Breast epithelium (tissue), 3 donors: ENCODE data around the gene TMEM231.
"Not testable (repeated sequence)": the region's sequence is repeated elsewhere in the genome, so short reads cannot be mapped to it uniquely, and the experiment has no call there.

ENCODE experiments used
- POLR2A ChIP-seq: fragments of 450-650 bp; IDR thresholded peaks from one replicate; pipeline ENCODE4 v1.6.1; 2016; ENCODE audit warnings: antibody characterized with exemption, mild to moderate bottlenecking, moderate library complexity
- TF ChIP-seq, protein P1 (sequence below), 3 donors: fragments of 450-650 bp; IDR thresholded peaks; one replicate each; pipeline ENCODE4 v1.5.1; 2016 to 2017; ENCODE audit warnings: antibody characterized with exemption in 3 of 3, mild to moderate bottlenecking in 3 of 3, moderate library complexity in 3 of 3

DNA sequence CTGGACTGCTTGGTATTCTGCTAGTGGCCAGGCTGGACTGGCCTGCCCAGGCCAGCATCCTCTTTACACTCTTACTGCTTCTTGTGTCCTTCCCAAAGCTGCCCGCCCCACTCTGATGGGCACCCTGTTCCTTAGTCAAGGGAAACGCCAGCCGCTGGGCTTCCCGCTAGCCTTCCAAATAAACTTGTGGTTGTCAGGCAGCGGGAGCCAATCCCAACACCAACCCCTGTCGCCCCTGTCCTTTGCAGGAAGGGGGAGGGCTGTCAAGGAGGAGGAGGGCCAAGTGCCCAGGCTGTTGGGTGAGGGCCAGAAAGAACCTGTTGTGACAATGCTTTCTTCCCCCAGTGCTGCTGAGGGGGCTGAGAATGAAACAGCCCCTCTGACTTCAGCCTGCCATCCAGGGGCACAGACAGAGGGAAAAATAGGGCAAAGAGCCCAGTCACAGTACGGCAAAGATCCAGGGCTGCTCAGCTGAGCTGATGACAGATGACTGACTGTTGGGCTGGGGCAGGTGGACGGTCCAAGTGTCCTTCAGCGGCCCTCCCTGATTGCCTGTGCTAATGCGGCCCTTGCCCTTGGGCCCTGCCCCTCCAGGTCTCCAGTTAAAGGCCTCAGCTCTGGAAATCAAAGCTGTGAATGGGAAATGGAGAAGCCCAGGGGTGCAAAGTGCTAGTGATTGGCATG, 17.0 kb downstream of the TMEM231 start:
- TF ChIP-seq, protein P1, sequence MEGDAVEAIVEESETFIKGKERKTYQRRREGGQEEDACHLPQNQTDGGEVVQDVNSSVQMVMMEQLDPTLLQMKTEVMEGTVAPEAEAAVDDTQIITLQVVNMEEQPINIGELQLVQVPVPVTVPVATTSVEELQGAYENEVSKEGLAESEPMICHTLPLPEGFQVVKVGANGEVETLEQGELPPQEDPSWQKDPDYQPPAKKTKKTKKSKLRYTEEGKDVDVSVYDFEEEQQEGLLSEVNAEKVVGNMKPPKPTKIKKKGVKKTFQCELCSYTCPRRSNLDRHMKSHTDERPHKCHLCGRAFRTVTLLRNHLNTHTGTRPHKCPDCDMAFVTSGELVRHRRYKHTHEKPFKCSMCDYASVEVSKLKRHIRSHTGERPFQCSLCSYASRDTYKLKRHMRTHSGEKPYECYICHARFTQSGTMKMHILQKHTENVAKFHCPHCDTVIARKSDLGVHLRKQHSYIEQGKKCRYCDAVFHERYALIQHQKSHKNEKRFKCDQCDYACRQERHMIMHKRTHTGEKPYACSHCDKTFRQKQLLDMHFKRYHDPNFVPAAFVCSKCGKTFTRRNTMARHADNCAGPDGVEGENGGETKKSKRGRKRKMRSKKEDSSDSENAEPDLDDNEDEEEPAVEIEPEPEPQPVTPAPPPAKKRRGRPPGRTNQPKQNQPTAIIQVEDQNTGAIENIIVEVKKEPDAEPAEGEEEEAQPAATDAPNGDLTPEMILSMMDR (IDR thresholded peaks at IDR 0.05) = not testable (repeated sequence)
- not testable (repeated sequence) for TF ChIP-seq POLR2A
